Measurements from ENCODE around the gene RIC1. TPM values are rescaled to one million over a fixed set of nuclear protein-coding genes. Genes with fewer than 3 reads are reported as not detected.

RIC1 gene
- total and polyA plus RNA-seq, 2 of the 8 experiments (the other 6 are each of a cell fraction or from before 2014, with no cell fraction given), result 10.7 to 24.5 TPM

DNA sequence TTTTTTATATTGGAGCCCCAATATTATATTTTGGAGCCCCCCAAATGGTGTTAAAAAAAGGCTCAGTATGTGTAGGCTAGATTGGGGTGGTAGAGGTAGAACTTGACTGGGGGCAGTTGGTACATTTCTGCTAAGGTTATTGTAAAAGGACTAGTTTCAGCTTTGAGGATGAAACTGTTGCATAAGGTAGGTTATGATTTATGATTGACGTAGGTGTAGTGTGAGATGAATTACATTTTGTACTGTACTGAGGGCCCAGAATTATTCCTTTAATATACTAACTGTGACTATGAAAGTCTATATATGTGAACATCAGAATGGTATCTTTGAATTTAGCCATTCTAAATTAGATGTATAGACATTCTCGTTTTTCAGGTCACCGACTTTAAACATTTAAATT is 3.6 kb downstream of the RIC1 start (continued):
- TF ChIP-seq CHD7 (IDR thresholded peaks at IDR 0.05; ENCODE audit: insufficient replicate concordance, low read length), result no peak
